GM12864 (cell line): Measurements from ENCODE around the gene HBP1.
"Not testable (repeated sequence)": the region's sequence is repeated elsewhere in the genome, so short reads cannot be mapped to it uniquely, and the experiment has no call there.

Source experiments
- DNase-seq: peaks from one replicate; pipeline ENCODE4 v3.0.0-alpha.2; 2011; ENCODE audit warnings: low read depth
- H3K4me3 ChIP-seq: 2 replicates; pipeline ENCODE4 v1.5.1; 2011; ENCODE audit warnings: mild to moderate bottlenecking, low read depth, low read length, control low read depth
- TF ChIP-seq, protein P1 (sequence below): IDR thresholded peaks from 2 replicates; pipeline ENCODE4 v1.5.1; 2011; ENCODE audit warnings: low read depth, mild to moderate bottlenecking, moderate library complexity, low read length, control low read depth, inconsistent platforms; ENCODE audit errors: missing control alignments

HBP1 gene

DNA sequence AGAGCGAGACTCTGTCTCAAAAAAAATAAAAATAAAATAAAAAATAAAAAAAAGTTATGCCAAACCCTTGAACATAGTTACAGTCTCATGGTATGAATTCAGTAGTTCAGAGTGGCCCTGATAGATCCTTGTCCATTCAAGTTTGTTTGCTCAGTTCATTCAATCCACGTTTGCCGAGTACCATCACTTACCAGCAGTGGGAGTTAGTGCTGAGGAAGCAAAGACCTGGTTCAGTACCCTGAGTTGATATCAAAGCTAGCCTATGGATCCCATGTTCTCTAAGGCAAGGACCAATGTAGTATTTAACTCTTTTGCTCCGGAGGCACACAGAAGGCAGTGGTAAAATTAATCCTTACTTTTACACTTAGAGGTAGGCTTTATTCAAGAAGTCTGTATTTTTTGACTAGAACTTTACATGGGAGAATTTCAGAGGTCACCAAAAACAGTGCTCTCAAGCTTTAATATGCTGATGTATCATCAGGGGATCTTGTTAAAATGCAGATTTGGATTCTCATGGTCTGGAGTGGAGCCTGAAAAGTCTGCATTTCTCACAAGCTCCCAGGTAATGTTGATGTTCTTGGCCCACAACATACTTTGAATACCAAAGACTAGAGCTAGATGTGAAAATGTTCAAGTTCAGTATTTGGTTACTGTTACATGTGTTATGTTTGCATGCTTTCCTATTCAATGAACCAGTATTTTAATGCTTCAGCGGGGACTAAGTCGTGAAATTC lies 38.1 kb upstream of the HBP1 start:
- DNase-seq, result no peak
- no peak overlapping the region for H3K4me3 ChIP-seq
- TF ChIP-seq, protein P1, sequence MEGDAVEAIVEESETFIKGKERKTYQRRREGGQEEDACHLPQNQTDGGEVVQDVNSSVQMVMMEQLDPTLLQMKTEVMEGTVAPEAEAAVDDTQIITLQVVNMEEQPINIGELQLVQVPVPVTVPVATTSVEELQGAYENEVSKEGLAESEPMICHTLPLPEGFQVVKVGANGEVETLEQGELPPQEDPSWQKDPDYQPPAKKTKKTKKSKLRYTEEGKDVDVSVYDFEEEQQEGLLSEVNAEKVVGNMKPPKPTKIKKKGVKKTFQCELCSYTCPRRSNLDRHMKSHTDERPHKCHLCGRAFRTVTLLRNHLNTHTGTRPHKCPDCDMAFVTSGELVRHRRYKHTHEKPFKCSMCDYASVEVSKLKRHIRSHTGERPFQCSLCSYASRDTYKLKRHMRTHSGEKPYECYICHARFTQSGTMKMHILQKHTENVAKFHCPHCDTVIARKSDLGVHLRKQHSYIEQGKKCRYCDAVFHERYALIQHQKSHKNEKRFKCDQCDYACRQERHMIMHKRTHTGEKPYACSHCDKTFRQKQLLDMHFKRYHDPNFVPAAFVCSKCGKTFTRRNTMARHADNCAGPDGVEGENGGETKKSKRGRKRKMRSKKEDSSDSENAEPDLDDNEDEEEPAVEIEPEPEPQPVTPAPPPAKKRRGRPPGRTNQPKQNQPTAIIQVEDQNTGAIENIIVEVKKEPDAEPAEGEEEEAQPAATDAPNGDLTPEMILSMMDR, result peak; percentile 6

DNA sequence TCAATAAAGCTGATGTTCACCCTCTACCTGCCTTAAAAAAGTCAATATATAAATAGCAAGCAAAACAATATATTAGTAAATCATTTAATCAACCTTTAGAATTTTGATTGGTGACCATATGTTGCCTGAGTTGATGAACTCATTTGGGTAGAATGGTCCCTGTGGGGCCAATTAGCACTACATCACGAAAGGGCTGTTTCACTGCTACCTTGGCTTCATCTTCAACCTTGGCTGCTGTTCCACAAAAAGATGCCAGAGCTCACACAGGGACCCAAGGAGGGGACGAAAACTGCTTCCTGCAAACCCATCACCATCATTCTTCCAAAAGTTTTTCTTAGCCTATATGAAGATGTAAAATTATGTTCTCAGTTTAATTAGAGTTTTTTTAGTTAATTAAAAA lies 35.4 kb upstream of the HBP1 start:
- DNase-seq, result no peak
- no peak overlapping the region for H3K4me3 ChIP-seq
- TF ChIP-seq, protein P1, result no peak

DNA sequence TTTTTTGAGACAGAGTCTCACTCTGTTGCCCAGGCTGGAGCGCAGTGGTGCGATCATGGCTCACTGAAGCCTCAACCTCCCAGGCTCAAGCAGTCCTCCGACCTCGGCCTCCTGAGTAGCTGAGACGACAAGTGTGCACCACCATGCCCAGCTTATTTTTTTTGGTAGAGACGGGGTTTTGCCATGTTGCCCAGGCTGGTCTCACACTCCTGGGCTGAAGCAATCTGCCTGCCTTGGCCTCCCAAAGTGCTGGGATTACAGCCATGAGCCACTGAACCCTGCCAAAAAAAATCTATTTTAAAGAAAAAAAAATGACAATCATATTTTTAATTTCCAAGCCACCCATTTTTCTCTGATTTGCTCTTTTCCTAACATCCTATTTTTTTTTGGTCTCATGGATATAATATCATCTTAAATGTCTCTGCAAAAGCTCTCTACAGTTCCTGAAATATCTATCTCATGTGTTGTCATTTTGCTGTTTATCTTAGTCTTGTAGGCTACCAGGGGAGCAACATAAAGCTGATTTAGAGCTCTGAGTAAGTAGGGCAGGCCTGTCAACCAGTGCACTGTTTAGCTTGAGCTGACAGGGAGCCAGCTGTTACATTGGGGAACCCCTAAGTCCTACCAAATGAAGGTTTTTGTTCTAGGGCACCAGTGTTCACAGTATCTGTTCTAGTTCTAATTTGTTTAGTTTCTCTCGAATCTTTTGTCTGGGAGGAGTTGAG lies 29.9 kb upstream of the HBP1 start:
- no peak for DNase-seq
- TF ChIP-seq, protein P1, result no peak

DNA sequence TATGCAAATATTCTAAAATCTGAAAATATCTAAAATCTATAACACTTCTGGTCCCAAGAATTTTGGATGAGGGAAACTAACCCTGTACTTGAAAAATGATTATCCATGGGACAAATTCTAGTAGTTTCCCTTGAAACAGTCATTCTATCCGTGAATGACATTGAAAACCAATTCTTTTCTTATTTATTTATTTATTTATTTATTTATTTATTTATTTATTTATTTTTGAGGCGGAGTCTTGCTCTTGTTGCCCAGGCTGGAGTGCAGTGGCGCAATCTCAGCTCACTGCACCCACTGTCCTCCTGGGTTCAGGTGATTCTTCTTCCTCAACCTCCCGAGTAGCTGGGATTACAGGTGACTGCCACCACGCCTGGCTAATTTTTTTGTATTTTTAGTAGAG lies 24.9 kb upstream of the HBP1 start:
- not testable (repeated sequence) for DNase-seq, H3K4me3 ChIP-seq

More for the DNA sequence above, 29.9 kb upstream of the HBP1 start:
- no peak overlapping the region for H3K4me3 ChIP-seq

DNA sequence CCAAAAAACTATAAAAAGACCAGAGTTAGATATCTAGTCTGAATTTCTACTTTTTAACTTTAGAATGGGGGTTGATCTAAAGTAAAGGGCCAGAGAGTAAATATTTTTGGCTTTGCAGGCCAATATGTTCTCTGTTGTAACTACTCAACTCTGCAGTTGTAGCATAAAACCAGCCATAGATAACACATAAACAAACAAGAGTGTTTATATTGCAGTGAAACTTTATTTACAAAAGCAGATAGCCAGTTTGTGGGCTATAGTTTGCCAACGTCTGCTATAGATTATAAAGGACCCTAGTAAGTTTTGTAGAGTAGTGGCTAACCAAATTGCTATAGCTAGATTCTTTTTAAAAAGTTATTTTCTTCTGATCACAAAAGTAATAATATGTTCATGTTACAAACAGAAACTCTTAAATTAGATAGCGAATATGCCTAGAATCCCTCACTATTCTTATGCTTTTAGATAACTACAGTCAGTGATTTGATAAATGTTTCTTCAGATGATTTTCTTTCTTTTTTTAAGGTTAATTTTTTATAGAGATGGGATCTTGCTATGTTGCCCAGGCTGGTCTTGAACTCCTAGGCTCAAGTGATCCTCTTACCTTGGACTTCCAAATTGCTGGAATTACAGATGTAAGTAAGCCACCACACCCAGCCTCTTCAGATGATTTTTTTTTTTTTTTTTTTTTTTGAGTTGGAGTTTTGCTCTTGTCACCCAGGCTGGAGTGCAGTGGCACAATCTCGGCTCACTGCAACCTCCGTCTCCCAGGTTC lies 23.6 kb upstream of the HBP1 start:
- DNase-seq, result no peak
- TF ChIP-seq, protein P1, result no peak
- H3K4me3 ChIP-seq, result no peak overlapping the region

DNA sequence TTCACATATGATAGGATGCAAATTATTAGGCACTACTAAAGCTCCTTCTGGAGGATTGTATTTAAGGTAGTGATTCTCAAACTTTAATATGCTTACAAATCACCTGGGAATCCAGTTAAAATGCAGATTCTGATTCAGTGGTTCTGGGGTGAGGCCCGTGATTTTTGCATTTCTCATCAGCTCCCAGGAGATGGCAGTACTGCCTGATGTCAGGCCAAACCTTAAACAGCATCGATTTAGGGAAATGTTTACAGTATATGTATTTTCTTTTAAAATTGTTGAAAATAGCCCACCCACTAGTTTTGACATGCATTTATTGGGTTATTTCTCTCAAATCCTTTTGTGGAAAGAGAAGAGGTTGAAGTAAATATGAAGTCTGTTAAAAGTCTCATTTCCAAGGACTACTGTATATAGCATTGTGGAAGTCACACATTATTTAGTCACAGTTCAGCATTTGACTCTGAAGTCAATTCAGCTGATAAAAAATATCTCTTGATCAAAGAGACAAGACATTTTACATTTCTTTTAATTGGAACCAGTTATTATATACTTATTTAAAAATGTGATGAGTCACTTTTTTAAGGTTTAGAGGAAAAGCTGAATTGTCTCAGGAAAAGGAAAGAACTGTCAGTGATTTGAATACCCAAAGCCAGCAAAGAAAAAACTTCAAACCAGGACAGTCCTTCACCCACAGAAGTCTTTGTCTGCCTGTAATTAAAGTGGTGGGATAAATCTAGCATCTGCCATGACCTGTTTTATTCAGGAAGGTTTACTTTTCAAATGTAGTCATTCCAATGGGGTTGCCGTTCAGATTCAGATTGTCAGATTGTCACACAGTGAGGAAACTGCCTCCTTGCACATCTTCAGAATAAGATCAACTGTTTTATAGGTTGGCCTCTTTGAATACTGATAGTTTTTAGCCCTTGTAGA lies 21.1 kb upstream of the HBP1 start:
- H3K4me3 ChIP-seq, result no peak overlapping the region
- no peak for DNase-seq
- TF ChIP-seq, protein P1, result peak; percentile 57
